SK-N-SH (cell line): Measurements from ENCODE around the gene CDKN2B-AS1. TPM values are rescaled to one million over a fixed set of nuclear protein-coding genes. Genes with fewer than 3 reads are reported as not detected.

Experiments used
- CTCF ChIA-PET: fragments of 300-600, 350-600 bp; formaldehyde crosslinking; extraction: SDS; loops from one replicate; lab custom pipeline; 2021; lab: Yijun Ruan, JAX
- POLR2A ChIA-PET: fragments of 350-600 bp; sonication (Branson Sonifier 250); formaldehyde crosslinking; extraction: SDS; loops from one replicate; lab custom pipeline; 2020; ENCODE audit warnings: antibody characterized with exemption, inconsistent platforms; lab: Yijun Ruan, JAX
- DNase-seq: peaks from one replicate; pipeline ENCODE4 v3.0.0; 2012
- H2AFZ ChIP-seq: fragments of 200-600 bp; sonication (generic); 2 replicates; pipeline ENCODE4 v1.8.1; 2016; ENCODE audit warnings: antibody characterized with exemption, mild to moderate bottlenecking, low read depth
- H3F3A ChIP-seq: fragments of 200-600 bp; sonication (generic); replicated peaks from 2 replicates; pipeline ENCODE3; 2016; ENCODE audit warnings: antibody characterized with exemption, mild to moderate bottlenecking; ENCODE audit not compliant: insufficient read depth
- H3K27ac ChIP-seq, 2 experiments: fragments of 200-500 bp in 1 of 2; fragments of 200-600 bp in 1 of 2; sonication (Bioruptor generic) in 1 of 2; sonication (generic), shearing (Covaris generic) in 1 of 2; 2 replicates each; pipeline versions ENCODE4 v1.5.1 to v1.6.1; 2014 to 2016; ENCODE audit warnings: low read depth in 2 of 2, inconsistent platforms in 1 of 2, low read length in 1 of 2, mild to moderate bottlenecking in 1 of 2, mixed read lengths in 1 of 2
- H3K27me3 ChIP-seq: fragments of 200-600 bp; sonication (generic), shearing (Covaris generic); 2 replicates; pipeline ENCODE4 v1.6.1; 2016; ENCODE audit warnings: mixed run types; ENCODE audit not compliant: insufficient read depth
- H3K36me3 ChIP-seq, 2 experiments: fragments of 200-500 bp in 1 of 2; fragments of 200-600 bp in 1 of 2; sonication (Bioruptor generic) in 1 of 2; sonication (generic) in 1 of 2; replicated peaks in 1 of 2; 2 replicates each; pipeline versions ENCODE3 to v1.5.1; 2014 to 2016; ENCODE audit warnings: low read length in 1 of 2, mild to moderate bottlenecking in 1 of 2; ENCODE audit not compliant: insufficient read depth in 2 of 2, control insufficient read depth in 1 of 2
- H3K4me1 ChIP-seq, 2 experiments: fragments of 200-500 bp in 1 of 2; fragments of 200-600 bp in 1 of 2; sonication (Bioruptor generic) in 1 of 2; sonication (generic), shearing (Covaris generic) in 1 of 2; 2 replicates each; pipeline versions ENCODE4 v1.5.1 to v1.6.1; 2014 to 2016; ENCODE audit warnings: low read depth in 1 of 2, low read length in 1 of 2, mixed run types in 1 of 2; ENCODE audit not compliant: insufficient read depth in 2 of 2, control insufficient read depth in 1 of 2
- H3K4me2 ChIP-seq: fragments of 200-600 bp; sonication (generic), shearing (Covaris generic); 2 replicates; pipeline ENCODE4 v1.6.1; 2017; ENCODE audit warnings: mixed run types
- H3K4me3 ChIP-seq, 2 experiments: fragments of 200-500 bp in 1 of 2; fragments of 200-600 bp in 1 of 2; sonication (Bioruptor generic) in 1 of 2; sonication (generic), shearing (Covaris generic) in 1 of 2; 2 replicates each; pipeline versions ENCODE4 v1.5.1 to v1.8.1; 2014 to 2016; ENCODE audit warnings: low read depth in 2 of 2, inconsistent platforms in 1 of 2, low read length in 1 of 2, mild to moderate bottlenecking in 1 of 2, mixed read lengths in 1 of 2, moderate library complexity in 1 of 2
- H3K79me2 ChIP-seq: fragments of 200-600 bp; sonication (generic); 2 replicates; pipeline ENCODE4 v1.8.1; 2017; ENCODE audit warnings: mild to moderate bottlenecking; ENCODE audit not compliant: insufficient read depth
- H3K9ac ChIP-seq: fragments of 200-600 bp; sonication (generic); 2 replicates; pipeline ENCODE4 v1.6.1; 2017; ENCODE audit warnings: mixed run types
- H3K9me2 ChIP-seq: fragments of 200-600 bp; sonication (generic); 2 replicates; pipeline ENCODE4 v1.6.1; 2017; ENCODE audit warnings: mixed run types
- H3K9me3 ChIP-seq: fragments of 200-600 bp; sonication (generic); 2 replicates; pipeline ENCODE4 v1.6.1; 2017; ENCODE audit warnings: mixed run types, mild to moderate bottlenecking, moderate library complexity
- H4K20me1 ChIP-seq: fragments of 200-600 bp; sonication (generic); 2 replicates; pipeline ENCODE4 v1.6.1; 2017; ENCODE audit warnings: mild to moderate bottlenecking, mixed run types; ENCODE audit not compliant: insufficient read depth
- CTCF ChIP-seq: fragments of 200-600 bp; sonication (generic); IDR thresholded peaks from 2 replicates; pipeline ENCODE4 v1.6.1; 2017; ENCODE audit warnings: antibody characterized with exemption, mild to moderate bottlenecking, moderate library complexity
- FOSL2 ChIP-seq: IDR thresholded peaks from 2 replicates; pipeline ENCODE4 v1.4.0; 2012; ENCODE audit warnings: low read depth, mild to moderate bottlenecking, moderate library complexity, borderline replicate concordance
- JUND ChIP-seq: IDR thresholded peaks from 2 replicates; pipeline ENCODE4 v1.4.0; 2012
- MAX ChIP-seq: IDR thresholded peaks from 2 replicates; pipeline ENCODE4 v1.4.0; 2012; ENCODE audit warnings: low read depth
- MXI1 ChIP-seq: IDR thresholded peaks from 2 replicates; pipeline ENCODE4 v1.6.1; 2012; ENCODE audit warnings: mild to moderate bottlenecking, low read depth, low read length, improper control_type of control experiment
- RCOR1 ChIP-seq: fragments of 150-350 bp; IDR thresholded peaks from 2 replicates; pipeline ENCODE4 v1.6.1; 2017; ENCODE audit warnings: antibody characterized with exemption, low read length
- RXRA ChIP-seq: IDR thresholded peaks from 2 replicates; pipeline ENCODE4 v1.4.0; 2012; ENCODE audit warnings: low read depth, mild to moderate bottlenecking, borderline replicate concordance
- SMC3 ChIP-seq: IDR thresholded peaks from 2 replicates; pipeline ENCODE4 v1.6.1; 2012; ENCODE audit warnings: low read depth, low read length, improper control_type of control experiment
- TCF12 ChIP-seq: IDR thresholded peaks from 2 replicates; pipeline ENCODE4 v1.4.0; 2012
- USF1 ChIP-seq: IDR thresholded peaks from 2 replicates; pipeline ENCODE4 v1.4.0; 2012; ENCODE audit warnings: low read depth, borderline replicate concordance
- USF2 ChIP-seq: fragments of 150-350 bp; IDR thresholded peaks from 2 replicates; pipeline ENCODE4 v1.6.1; 2017; ENCODE audit warnings: antibody characterized with exemption, low read length, low read depth, borderline replicate concordance
- WGBS: methylation state at CpG from one replicate; pipeline ENCODE4 v1.1.6; 2017; ENCODE audit warnings: low lambda C conversion rate; 5-methylcytosine and 5-hydroxymethylcytosine counted together
- polyA plus RNA-seq, 3 experiments: library from polyadenylated mRNA; depleted of rRNA; stranded (reverse); fragments of >200 nt; gene quantifications; 2 replicates each; pipeline ENCODE4 v1.2.3, GENCODE V29; 2012

Gene CDKN2B-AS1
- polyA plus RNA-seq, 1 of the 3 experiments (the other 2 are of a cell fraction), result 0.25 TPM

GRCh38 chr9:21982391-21982790 lies 12.2 kb upstream of the CDKN2B-AS1 start:
- 19% methylated on average over 1 of the region's 1 CpG for WGBS
- Histone ChIP-seq H3K27me3 (peaks cover 17% of the 10 kb centered on the region; the same call in 1 of the 2 replicates), H4K20me1 (no peaks in the 10 kb centered on the region), H2AFZ (no peak overlapping the region), H3K4me2 (no peak overlapping the region), H3K4me3 (no peak overlapping the region), H3K9me3 (no peaks in the 10 kb centered on the region), H3K36me3 (no peaks in the 10 kb centered on the region), H3K79me2 (no peaks in the 10 kb centered on the region), H3K9ac (no peak overlapping the region), H3K9me2 (no peaks in the 10 kb centered on the region), H3K27ac (no peak overlapping the region), H3K4me1 (no peaks in the 10 kb centered on the region; a peak in 1 of 4 replicates), H3F3A (no peaks in the 10 kb centered on the region)
- ChIA-PET POLR2A (no interaction called here), CTCF (interaction anchor here (1.4 to 2.5 kb wide), 3 partner anchors 14 to 183 kb away, joined by 3 to 15 read pairs (median 7); partner anchors contain the start of gene CDKN2B)
- DNase-seq, result no peak
- no peak for TF ChIP-seq JUND
- no peak for TF ChIP-seq MAX
- no peak for TF ChIP-seq RCOR1

- H3K36me3 ChIP-seq, result no peaks in the 10 kb centered on the region
- H3K79me2 ChIP-seq, result no peaks in the 10 kb centered on the region
- 96% methylated on average over 1 of the region's 1 CpG for WGBS
- no peaks in the 10 kb centered on the region for H4K20me1 ChIP-seq
- no peak overlapping the region for H2AFZ ChIP-seq
- no peaks in the 10 kb centered on the region for H3K9me3 ChIP-seq
- TF ChIP-seq TCF12 (no peak), FOSL2 (no peak), RXRA (no peak), SMC3 (no peak), CTCF (no peak), USF2 (no peak), MXI1 (no peak), USF1 (no peak)
- no peaks in the 10 kb centered on the region for H3F3A ChIP-seq
- no peaks in the 10 kb centered on the region; a peak in 1 of 4 replicates for H3K4me1 ChIP-seq
- no peaks in the 10 kb centered on the region for H3K9me2 ChIP-seq
- DNase-seq, result no peak
- H3K27ac ChIP-seq, result no peak overlapping the region
- ChIA-PET CTCF (interaction anchor here (1.0 to 2.5 kb wide), 3 partner anchors 12 to 184 kb away, joined by 3 to 15 read pairs (median 3); partner anchors contain the start of gene CDKN2B), POLR2A (no interaction called here)
- H3K9ac ChIP-seq, result no peak overlapping the region
- no peak overlapping the region for H3K4me3 ChIP-seq
- no peak overlapping the region for H3K4me2 ChIP-seq
- H3K27me3 ChIP-seq, result peaks cover 11% of the 10 kb centered on the region; the same call in 1 of the 2 replicates
Observed at GRCh38 chr9:21982861-21983560, 11.6 kb upstream of the CDKN2B-AS1 start.
